Measurements from ENCODE around the gene IL16.

IL16 gene

DNA sequence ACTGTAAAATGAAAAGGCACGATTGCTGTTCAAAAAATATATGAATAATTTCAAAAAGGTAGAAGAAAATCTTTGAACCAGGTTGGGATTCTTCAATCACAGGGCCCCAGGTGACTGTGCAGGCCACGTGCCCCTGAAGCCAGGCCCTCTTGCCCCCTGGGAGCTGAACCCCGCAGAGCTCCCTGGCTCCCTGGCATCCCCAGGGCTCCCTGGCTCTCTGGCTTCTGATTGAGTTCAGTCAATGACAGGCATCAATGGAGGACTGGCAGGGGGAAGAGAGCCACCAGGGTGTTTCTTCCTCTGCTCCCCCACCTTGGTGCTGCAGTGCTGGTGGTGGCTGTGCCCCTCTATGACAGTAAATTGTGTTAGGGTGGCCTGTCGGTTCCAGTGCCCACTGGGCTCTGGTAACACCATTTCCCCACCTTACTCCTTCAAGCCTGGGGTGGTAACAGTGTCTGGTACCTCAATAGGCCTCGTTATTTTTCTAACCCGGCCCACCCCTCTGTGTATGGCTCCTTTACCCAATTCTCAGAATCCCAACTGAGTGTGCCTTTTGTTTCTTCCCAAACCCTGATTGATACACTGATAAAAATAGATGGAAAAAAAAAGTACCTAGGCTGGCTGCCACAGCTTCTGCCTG, 64.6 kb downstream of the IL16 start:
- H3K9me2 ChIP-seq (replicated peaks; ENCODE audit: insufficient read depth, low read length): no peaks in the 10 kb centered on the region
- no peaks in the 10 kb centered on the region for H3K27me3 ChIP-seq (replicated peaks; ENCODE audit: insufficient read depth, low read length)

DNA sequence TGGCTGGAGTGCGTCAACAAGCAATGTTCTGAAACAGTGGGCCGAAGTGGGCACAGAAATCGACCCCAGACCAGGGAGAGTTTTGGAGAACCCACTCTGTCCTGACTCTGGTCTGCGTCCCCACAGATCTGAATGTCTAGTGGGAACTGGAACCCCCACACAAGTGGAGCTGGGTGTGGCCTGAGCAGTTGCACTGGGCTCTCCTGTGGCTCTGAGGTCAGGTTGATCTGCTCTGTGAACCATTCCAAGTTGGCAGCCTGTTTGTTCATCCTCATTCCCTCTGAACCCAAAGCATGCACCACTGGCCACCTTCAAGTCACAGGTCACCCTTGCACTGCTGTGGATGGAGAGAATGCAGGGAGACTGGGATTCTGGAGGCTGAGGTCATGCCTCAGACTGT, 66.8 kb downstream of the IL16 start:
- Histone ChIP-seq H4K20me1 (ENCODE audit: insufficient read depth, low read length) (no peaks in the 10 kb centered on the region), H3K27ac (ENCODE audit: low read length) (no peak overlapping the region), H3K9me2 (replicated peaks; ENCODE audit: insufficient read depth, low read length) (no peaks in the 10 kb centered on the region), H3K27me3 (replicated peaks; ENCODE audit: insufficient read depth, low read length) (no peaks in the 10 kb centered on the region), H3K9me3 (replicated peaks; ENCODE audit: insufficient read depth, low read length) (no peaks in the 10 kb centered on the region), H3K9ac (ENCODE audit: low read length) (no peak overlapping the region), H3K4me3 (ENCODE audit: low read length) (no peak overlapping the region), H3K4me1 (ENCODE audit: low read length) (peaks cover 23% of the 10 kb centered on the region), H2AFZ (ENCODE audit: low read length) (0 out of 2 replicates have a peak overlapping the region, but pooled peaks have one; percentile 7), H3K4me2 (ENCODE audit: low read depth, low read length) (no peak overlapping the region), H3K79me2 (ENCODE audit: low read length) (no peaks in the 10 kb centered on the region), H3F3A (ENCODE audit: insufficient read depth, low read length) (peaks cover 22% of the 10 kb centered on the region), H3K36me3 (replicated peaks; ENCODE audit: insufficient read depth, low read length) (no peaks in the 10 kb centered on the region)
- no peak for TF ChIP-seq EZH2phosphoT487 (IDR thresholded peaks at IDR 0.05; ENCODE audit: low read length)
- no peak for TF ChIP-seq EZH2 (optimal IDR thresholded peaks at IDR 0.05; ENCODE audit: low read depth, low read length)
- TF ChIP-seq, protein P1, sequence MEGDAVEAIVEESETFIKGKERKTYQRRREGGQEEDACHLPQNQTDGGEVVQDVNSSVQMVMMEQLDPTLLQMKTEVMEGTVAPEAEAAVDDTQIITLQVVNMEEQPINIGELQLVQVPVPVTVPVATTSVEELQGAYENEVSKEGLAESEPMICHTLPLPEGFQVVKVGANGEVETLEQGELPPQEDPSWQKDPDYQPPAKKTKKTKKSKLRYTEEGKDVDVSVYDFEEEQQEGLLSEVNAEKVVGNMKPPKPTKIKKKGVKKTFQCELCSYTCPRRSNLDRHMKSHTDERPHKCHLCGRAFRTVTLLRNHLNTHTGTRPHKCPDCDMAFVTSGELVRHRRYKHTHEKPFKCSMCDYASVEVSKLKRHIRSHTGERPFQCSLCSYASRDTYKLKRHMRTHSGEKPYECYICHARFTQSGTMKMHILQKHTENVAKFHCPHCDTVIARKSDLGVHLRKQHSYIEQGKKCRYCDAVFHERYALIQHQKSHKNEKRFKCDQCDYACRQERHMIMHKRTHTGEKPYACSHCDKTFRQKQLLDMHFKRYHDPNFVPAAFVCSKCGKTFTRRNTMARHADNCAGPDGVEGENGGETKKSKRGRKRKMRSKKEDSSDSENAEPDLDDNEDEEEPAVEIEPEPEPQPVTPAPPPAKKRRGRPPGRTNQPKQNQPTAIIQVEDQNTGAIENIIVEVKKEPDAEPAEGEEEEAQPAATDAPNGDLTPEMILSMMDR (IDR thresholded peaks at IDR 0.05; ENCODE audit: low read length): no peak
- DNase-seq: no peak

More for the DNA sequence above, 64.6 kb downstream of the IL16 start:
- Histone ChIP-seq H3K27ac (ENCODE audit: low read length) (no peak overlapping the region), H3K79me2 (ENCODE audit: low read length) (no peaks in the 10 kb centered on the region), H3F3A (ENCODE audit: insufficient read depth, low read length) (peaks cover 22% of the 10 kb centered on the region), H3K4me3 (ENCODE audit: low read length) (no peak overlapping the region), H4K20me1 (ENCODE audit: insufficient read depth, low read length) (no peaks in the 10 kb centered on the region), H3K4me1 (ENCODE audit: low read length) (peaks cover 22% of the 10 kb centered on the region), H3K9ac (ENCODE audit: low read length) (no peak overlapping the region), H3K9me3 (replicated peaks; ENCODE audit: insufficient read depth, low read length) (no peaks in the 10 kb centered on the region), H3K36me3 (replicated peaks; ENCODE audit: insufficient read depth, low read length) (no peaks in the 10 kb centered on the region), H2AFZ (ENCODE audit: low read length) (no peak overlapping the region), H3K4me2 (ENCODE audit: low read depth, low read length) (no peak overlapping the region)
- TF ChIP-seq, protein P1 (IDR thresholded peaks at IDR 0.05; ENCODE audit: low read length): no peak
- TF ChIP-seq EZH2phosphoT487 (IDR thresholded peaks at IDR 0.05; ENCODE audit: low read length) (no peak), EZH2 (optimal IDR thresholded peaks at IDR 0.05; ENCODE audit: low read depth, low read length) (no peak)
- DNase-seq: no peak

- H2AFZ ChIP-seq (ENCODE audit: low read length): peak overlapping the region; percentile 7; the same call in 1 of the 2 replicates
- no peak overlapping the region for H3K9ac ChIP-seq (ENCODE audit: low read length)
- no peak for DNase-seq
- no peak overlapping the region for H3K4me2 ChIP-seq (ENCODE audit: low read depth, low read length)
- H3K4me3 ChIP-seq (ENCODE audit: low read length): no peak overlapping the region
- no peaks in the 10 kb centered on the region for H3K9me2 ChIP-seq (replicated peaks; ENCODE audit: insufficient read depth, low read length)
- H3F3A ChIP-seq (ENCODE audit: insufficient read depth, low read length): peaks cover 22% of the 10 kb centered on the region
- no peaks in the 10 kb centered on the region for H3K27me3 ChIP-seq (replicated peaks; ENCODE audit: insufficient read depth, low read length)
- peaks cover 23% of the 10 kb centered on the region for H3K4me1 ChIP-seq (ENCODE audit: low read length)
- H3K79me2 ChIP-seq (ENCODE audit: low read length): no peaks in the 10 kb centered on the region
- no peaks in the 10 kb centered on the region for H3K9me3 ChIP-seq (replicated peaks; ENCODE audit: insufficient read depth, low read length)
- H3K36me3 ChIP-seq (replicated peaks; ENCODE audit: insufficient read depth, low read length): no peaks in the 10 kb centered on the region
- no peak overlapping the region for H3K27ac ChIP-seq (ENCODE audit: low read length)
- no peaks in the 10 kb centered on the region for H4K20me1 ChIP-seq (ENCODE audit: insufficient read depth, low read length)
- TF ChIP-seq EZH2 (optimal IDR thresholded peaks at IDR 0.05; ENCODE audit: low read depth, low read length): no peak
- TF ChIP-seq, protein P1 (IDR thresholded peaks at IDR 0.05; ENCODE audit: low read length): no peak
- no peak for TF ChIP-seq EZH2phosphoT487 (IDR thresholded peaks at IDR 0.05; ENCODE audit: low read length)
Observed at GRCh38 chr15:81264072-81264857, 67.6 kb downstream of the IL16 start.
